ENCODE results near the gene MAP1S.

GRCh38 chr19:17747205-17748098, 28.2 kb downstream of the MAP1S start:
- TF ChIP-seq, protein P1, sequence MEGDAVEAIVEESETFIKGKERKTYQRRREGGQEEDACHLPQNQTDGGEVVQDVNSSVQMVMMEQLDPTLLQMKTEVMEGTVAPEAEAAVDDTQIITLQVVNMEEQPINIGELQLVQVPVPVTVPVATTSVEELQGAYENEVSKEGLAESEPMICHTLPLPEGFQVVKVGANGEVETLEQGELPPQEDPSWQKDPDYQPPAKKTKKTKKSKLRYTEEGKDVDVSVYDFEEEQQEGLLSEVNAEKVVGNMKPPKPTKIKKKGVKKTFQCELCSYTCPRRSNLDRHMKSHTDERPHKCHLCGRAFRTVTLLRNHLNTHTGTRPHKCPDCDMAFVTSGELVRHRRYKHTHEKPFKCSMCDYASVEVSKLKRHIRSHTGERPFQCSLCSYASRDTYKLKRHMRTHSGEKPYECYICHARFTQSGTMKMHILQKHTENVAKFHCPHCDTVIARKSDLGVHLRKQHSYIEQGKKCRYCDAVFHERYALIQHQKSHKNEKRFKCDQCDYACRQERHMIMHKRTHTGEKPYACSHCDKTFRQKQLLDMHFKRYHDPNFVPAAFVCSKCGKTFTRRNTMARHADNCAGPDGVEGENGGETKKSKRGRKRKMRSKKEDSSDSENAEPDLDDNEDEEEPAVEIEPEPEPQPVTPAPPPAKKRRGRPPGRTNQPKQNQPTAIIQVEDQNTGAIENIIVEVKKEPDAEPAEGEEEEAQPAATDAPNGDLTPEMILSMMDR (IDR thresholded peaks at IDR 0.05; ENCODE audit: borderline replicate concordance, extremely low read depth, low read length, poor library complexity, severe bottlenecking) = no peak
- no peak for TF ChIP-seq EZH2 (IDR thresholded peaks at IDR 0.05; ENCODE audit: borderline replicate concordance, low read depth, low read length, severe bottlenecking)

Measured in DND-41 (cell line).